G401.6 (cell line): ENCODE data around the gene GLB1L.
"Not testable (repeated sequence)": the region's sequence is repeated elsewhere in the genome, so short reads cannot be mapped to it uniquely, and the experiment has no call there.

Source experiments
- FAIRE-seq: peaks from 2 replicates; lab custom pipeline; 2012; peaks lifted over from hg19 to GRCh38; lab: Jason Lieb, UNC

GLB1L gene

GRCh38 chr2:219245148-219245898 is at the start of gene GLB1L, which contains the start of gene STK16:
TSS of gene GLB1L (minus strand) at chr2:219245444. CDS start at chr2:219243573, 1,871 bp downstream.
TSS of gene STK16 (plus strand) at chr2:219245479. CDS start at chr2:219246000, 521 bp downstream.
- no peak for FAIRE-seq

DNA sequence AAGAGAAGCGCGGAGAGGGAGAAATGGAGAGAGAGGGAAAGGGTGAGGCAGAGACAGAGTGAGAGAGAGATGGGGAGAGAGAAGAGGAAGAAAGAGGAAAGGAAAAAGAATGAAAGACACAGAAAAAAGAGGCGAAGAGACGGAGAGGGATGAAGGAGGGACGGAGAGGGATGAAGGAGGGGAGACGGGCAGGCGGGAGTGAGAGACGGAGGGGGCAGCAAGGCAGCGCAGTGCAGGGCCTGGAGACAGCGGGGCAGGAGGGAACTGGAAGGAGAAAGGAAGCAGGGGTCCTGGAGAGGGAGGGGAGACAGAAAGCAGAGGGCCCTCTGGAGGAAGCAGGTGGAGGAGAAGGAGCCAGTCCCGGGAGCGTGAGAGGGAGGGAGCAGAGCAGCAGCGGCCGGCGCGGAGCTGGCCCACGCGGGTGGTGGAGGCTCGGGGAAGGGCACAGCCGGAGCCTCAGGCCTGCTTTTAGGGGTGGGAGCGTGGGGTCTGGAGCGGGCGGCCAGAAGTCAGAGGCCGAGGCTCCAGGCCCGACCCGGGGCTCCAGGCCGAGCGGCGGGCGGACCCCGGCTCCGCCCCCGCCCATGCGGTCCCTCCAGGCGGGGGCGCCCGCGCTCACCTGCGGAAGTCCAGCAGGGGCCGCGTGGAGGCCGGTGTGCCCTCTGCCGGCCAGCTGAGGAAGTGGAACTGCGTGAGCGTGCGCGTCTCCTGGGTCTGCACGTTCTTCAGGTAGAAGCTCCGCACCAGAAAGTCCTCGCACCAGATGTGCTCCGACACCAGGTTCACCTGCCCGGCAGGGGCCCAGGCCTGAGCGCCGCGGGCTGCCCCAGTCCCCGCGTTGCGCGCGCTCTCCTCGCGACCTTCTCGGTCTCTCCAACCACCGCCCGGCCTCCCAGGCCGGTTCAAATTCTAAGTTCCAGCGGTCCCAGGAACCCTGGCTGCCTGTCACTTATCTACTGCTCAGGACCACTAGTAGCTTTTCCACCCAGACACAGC is 49.4 kb upstream of the GLB1L start:
- FAIRE-seq = no peak

GRCh38 chr2:219293736-219294231 is 48.5 kb upstream of the GLB1L start:
- no peak for FAIRE-seq

DNA sequence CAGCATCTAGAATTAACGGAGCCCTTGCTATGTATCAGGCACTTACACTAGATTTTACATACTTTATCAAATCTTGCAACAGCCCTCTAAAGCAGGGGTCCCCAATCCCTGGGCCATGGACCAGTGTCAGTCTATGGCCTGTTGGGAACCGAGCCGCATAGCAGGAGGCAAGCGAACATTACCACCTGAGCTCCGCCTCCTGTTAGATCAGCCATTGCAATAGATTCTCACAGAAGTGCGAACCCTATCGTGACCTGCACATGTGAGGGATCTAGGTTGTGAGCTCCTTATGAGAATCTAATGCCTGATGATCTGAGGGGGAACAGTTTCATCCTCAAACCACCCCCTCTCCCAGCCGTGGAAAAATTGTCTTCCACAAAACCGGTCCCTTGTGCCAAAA is 47.4 kb upstream of the GLB1L start:
- no peak for FAIRE-seq

DNA sequence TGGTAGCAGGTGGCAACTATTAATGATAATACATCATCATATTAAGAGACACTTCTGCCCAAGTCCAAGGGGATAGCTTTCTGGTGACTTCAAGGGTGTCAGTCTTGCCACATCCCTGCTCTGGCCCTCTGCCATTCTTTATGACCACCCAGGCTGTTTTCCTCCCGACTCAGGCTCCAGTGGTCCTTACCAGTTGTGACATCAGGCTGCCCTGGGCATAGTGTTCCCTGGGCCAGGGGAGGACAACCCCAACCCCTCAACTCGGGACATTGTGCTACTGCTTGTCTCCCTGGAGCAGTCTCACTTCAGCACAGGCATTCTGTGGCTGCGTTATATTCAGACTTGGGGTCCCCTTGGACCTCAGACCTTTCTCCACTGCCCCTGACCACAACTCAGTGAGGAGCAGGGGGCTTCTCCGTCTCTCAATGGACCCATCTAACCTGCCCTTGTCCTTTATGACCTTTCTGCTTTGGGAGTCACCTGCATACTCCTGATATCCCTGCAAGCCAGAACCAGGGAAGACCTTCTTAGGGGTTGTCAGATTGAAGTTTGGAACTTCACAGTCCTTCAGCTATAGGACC is 46.8 kb upstream of the GLB1L start:
- FAIRE-seq = no peak

DNA sequence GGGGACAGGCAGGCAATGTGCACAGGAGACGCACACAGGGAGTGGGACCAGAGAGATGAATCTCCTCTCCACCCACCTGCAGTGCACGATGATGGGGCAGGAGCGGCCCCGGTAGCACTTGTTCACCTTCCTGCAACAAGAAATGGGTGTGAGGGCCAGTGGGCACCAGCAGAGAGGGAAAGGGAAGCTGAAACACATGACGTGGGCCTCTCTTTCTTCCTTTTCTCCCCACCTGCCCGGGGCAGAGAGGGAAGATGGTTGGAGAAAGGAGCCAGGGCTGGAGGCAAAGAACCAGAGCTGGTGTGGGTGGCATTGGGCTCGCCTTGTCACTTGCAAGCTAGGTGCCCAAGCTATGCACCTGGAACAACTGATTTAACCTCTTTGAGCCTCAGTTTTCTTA is 46.1 kb upstream of the GLB1L start:
- no peak for FAIRE-seq

DNA sequence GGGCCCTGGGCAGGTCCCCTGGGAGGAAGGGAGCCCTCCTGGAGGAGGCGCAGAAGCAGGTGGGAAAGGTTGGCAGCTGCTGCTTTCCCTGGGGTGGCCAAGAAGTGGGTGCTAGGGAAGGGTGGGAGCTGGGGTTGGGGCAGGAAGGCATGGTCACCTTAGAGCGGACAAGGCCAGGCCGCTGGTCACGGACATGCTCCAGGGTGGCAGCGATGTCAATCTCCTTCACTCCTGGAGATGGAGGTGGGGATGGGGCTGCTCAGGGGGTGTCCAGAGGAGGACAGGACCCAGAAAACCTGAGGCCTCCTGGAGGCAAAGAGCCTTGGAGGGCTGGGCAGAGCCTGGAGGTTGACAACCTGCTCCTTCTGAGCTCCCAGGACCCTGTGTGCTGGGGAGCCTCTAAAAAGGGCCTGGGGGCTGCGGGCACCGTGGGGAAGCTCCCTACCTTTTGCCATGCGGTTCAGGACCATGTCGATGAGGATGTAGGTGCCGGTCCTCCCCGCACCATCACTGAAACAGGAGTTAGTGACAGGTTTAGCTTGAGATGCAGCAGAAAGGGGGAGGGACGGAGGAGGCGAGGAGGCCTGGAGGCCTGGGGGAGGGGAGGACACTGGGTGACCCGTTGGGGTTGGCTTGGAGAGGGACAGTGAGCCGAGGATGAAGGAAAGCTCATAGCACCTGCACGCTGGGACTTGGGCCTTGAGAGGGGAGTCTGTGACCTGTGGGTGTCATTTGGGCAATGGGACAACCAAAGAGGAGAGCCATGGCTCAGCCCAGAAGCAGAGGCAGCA is 45.3 kb upstream of the GLB1L start:
- no peak for FAIRE-seq

GRCh38 chr2:219289537-219290361 is 44.5 kb upstream of the GLB1L start:
- no peak for FAIRE-seq

DNA sequence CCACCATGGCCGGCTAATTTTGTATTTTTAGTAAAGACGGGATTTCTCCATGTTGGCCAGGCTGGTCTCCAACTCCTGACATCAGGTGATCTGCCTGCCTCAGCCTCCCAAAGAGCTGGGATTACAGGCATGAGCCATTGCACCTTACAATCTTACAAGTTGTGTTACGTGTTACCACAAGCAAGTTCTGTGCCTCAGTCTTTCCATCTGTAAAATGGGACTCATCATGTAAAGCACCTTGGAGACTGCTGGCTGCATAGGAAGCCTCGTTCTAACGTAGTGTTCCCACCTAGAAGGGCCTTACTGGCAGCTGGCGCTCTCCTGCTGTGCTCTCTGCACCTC is 43.9 kb upstream of the GLB1L start:
- no peak for FAIRE-seq

DNA sequence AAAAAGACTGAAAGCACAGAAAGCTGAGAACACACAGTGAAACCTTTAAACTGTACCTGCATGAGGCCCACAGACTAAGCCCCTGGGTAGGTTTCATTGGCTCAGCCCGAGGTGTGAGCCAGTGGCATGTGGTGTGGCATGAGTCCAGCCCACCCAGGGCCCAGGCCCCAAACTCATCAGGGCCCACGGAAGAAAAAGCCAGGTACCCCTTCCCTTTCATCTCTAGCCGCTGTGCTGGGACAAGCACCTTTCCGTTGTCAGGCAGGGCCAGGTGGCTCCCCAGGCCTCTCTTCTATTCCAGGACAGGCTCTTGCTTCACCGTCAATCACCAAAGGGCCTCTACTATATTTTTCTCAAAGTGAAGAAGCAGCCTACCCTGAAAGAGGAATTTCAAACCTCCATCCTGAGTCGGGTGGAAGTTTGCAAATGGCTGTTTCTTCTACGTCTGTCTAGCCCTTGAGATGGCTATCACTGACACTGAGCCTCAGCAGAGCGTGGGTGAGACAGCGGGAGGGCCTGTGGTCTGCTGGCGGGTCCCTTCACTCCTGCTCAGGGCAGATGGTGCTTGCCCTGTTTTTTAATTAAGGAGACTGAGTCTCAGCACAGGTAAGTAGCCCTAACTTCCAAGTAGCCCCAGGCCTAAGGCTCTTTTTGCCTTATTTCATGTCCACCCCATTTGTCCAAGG is 42.5 kb upstream of the GLB1L start:
- no peak for FAIRE-seq

DNA sequence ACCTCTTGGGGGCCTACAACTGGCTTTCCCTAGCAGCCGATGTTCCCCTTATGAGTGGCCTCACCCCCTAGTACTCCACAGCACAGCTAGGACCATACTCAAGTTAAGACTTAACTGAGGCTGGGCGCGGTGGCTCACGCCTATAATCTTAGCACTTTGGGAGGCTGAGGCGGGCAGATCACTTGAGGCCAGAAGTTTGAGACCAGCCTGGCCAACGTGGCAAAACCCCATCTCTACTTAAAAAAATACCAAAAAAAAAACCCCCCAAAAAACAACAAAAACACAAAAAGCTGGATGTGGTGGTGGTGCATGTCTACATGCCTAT is 41.8 kb upstream of the GLB1L start:
- FAIRE-seq = not testable (repeated sequence)

- FAIRE-seq = no peak
These were observed 41.3 kb upstream of the GLB1L start for GRCh38 chr2:219286436-219287115.

GRCh38 chr2:219285894-219286425 is 40.7 kb upstream of the GLB1L start:
- FAIRE-seq = no peak

GRCh38 chr2:219285373-219285735 is 40.1 kb upstream of the GLB1L start:
- no peak for FAIRE-seq

DNA sequence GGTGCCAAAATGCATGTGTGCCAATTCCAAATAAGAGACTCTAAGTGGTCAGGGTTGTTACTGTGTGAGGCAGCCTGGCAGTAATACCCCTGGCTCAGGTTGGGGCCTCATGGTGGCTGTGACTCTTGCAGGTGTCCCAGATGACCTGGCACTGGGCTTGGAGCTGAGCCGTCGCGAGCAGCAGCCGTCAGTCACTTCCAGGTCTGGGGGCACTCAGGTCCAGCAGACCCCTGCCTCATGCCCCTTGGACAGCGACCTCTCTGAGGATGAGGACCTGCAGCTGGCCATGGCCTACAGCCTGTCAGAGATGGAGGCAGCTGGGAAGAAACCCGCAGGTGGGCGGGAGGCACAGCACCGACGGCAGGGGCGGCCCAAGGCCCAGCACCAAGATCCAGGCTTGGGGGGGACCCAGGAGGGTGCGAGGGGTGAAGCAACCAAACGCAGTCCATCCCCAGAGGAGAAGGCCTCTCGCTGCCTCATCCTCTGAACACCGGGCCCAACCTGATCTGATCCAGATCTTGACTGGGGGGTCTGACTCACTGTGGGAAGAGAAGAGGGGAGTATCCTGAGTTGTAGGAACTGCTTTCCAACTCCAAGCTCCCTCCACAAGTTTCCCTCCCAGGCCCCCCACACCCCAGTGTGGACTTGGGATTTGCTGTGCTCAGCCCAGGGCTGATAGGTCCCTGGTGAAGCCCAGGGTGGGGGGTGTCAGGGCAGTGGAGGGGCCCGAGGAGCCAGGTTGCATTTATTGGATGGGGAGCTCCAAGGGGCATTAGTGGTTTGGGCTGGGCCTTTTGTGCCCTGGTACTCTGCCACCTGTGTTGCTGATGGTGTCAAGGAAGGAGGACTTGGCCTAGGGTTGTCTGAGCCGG is 39.5 kb upstream of the GLB1L start:
- no peak for FAIRE-seq

GRCh38 chr2:219282943-219283581 is 37.8 kb upstream of the GLB1L start:
- no peak for FAIRE-seq

DNA sequence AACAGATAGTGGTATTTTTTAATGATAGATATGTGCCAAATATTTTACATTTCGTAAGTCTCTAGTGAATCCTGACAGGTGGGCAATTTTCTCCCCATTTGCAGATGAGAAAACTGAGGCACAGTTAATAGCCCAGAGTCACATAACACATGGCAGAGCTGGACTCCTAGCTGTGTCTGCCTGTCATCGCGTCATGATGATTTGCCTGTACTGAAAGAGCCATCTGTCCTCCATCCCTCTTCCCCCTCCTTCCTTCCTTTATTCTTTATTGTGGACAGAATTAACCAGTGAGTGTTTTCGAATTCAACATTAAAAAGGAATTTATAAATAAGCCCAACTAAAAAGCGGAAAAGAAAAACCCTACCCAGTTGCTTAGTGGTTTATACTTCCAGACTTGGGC is 37.1 kb upstream of the GLB1L start:
- no peak for FAIRE-seq

DNA sequence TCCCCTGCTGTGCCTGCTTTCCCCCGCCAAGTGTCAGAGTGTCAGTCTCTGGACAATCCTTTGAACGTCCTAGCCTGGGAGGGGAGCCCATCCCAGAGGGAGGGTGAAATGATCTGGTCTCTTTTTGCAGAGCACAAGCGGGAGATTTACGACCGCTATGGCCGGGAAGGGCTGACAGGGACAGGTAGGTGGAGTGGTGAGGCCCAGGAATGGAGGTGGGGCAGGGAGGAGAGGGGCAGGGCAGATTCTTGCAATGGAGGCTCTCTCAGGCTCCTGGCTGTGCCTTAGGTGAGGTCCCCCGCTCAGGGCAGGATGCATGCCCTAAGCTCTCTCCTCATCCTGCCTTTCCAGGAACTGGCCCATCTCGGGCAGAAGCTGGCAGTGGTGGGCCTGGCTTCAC is 36.3 kb upstream of the GLB1L start:
- FAIRE-seq = no peak
